Karpas-422 (cell line): ENCODE data around the gene MRAP2. TPM values are rescaled to one million over a fixed set of nuclear protein-coding genes. Genes with fewer than 3 reads are reported as not detected.

Experiments used
- DNase-seq: peaks from one replicate; pipeline ENCODE4 v3.0.0-alpha.2; 2015
- H2AFZ ChIP-seq: fragments of 200-600 bp; sonication (generic); 2 replicates; pipeline ENCODE4 v1.6.1; 2014; ENCODE audit warnings: antibody characterized with exemption, low read length, mixed read lengths
- H3K27ac ChIP-seq: fragments of 200-600 bp; sonication (generic); 2 replicates; pipeline ENCODE4 v1.5.1; 2014; ENCODE audit warnings: mild to moderate bottlenecking, low read length, moderate library complexity
- H3K27me3 ChIP-seq: fragments of 200-600 bp; sonication (generic); 2 replicates; pipeline ENCODE4 v1.6.1; 2014; ENCODE audit warnings: low read length, mixed read lengths
- H3K36me3 ChIP-seq: fragments of 200-600 bp; sonication (generic); 2 replicates; pipeline ENCODE4 v1.6.1; 2014; ENCODE audit warnings: low read length, mixed read lengths; ENCODE audit not compliant: insufficient read depth
- H3K4me1 ChIP-seq: fragments of 200-600 bp; sonication (generic); 2 replicates; pipeline ENCODE4 v1.6.1; 2014; ENCODE audit warnings: mild to moderate bottlenecking, low read length, mixed read lengths
- H3K4me2 ChIP-seq: fragments of 200-600 bp; sonication (generic); 2 replicates; pipeline ENCODE4 v1.6.1; 2014; ENCODE audit warnings: low read length, low read depth, mild to moderate bottlenecking; ENCODE audit not compliant: poor library complexity, severe bottlenecking
- H3K4me3 ChIP-seq: fragments of 200-600 bp; sonication (generic); 2 replicates; pipeline ENCODE4 v1.5.1; 2014; ENCODE audit warnings: mild to moderate bottlenecking, antibody characterized with exemption, low read length, mixed read lengths
- H3K79me2 ChIP-seq: fragments of 200-600 bp; sonication (generic); 2 replicates; pipeline ENCODE4 v1.6.1; 2014; ENCODE audit warnings: mild to moderate bottlenecking, low read length, mixed read lengths
- H3K9ac ChIP-seq: fragments of 200-600 bp; sonication (generic); 2 replicates; pipeline ENCODE4 v1.6.0; 2014; ENCODE audit warnings: low read length
- H3K9me2 ChIP-seq: fragments of 200-600 bp; sonication (generic), shearing (Covaris generic); replicated peaks from 2 replicates; pipeline ENCODE4 v1.6.0; 2014; ENCODE audit warnings: mild to moderate bottlenecking, low read length, moderate library complexity; ENCODE audit not compliant: insufficient read depth
- H3K9me3 ChIP-seq: fragments of 300-700, 200-600 bp; sonication (generic); 2 replicates; pipeline ENCODE4 v1.6.1; 2014; ENCODE audit warnings: low read length, mixed read lengths
- H4K20me1 ChIP-seq: fragments of 200-600 bp; sonication (generic); 2 replicates; pipeline ENCODE4 v1.6.1; 2014; ENCODE audit warnings: mild to moderate bottlenecking, antibody characterized with exemption, low read length, low read depth; ENCODE audit not compliant: insufficient read depth
- total RNA-seq: library from RNA; depleted of rRNA; stranded (reverse); fragments of >200 nt; shearing (Covaris generic); gene quantifications from 2 replicates; pipeline ENCODE4 v1.2.3, GENCODE V29; 2014; ENCODE audit warnings: low replicate concordance

The MRAP2 gene
- total RNA-seq, 1 experiment from 2014 or later = not detected

DNA sequence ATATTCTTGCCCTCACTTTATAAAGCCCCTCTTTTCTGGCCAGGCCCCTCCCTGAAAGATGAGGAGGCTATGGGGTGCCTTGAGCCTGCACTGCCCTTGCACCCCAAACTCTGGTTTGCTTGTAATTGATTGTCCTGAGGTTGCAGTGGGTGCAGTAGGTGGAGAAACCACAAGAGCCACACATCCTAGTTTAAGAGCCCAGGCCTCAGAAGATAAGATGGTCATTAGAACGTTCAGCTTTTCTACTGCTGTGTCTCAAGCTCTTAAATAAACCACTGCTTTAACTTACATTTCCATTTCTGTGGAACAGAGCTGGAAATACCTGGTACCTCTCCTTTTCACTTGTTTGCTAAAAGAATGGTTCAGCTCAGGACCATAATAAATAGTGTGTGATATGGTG lies 9.0 kb downstream of the MRAP2 start:
- Histone ChIP-seq H3K9me2 (no peaks in the 10 kb centered on the region), H3K4me1 (peaks cover 11% of the 10 kb centered on the region), H4K20me1 (no peaks in the 10 kb centered on the region), H3K27me3 (no peaks in the 10 kb centered on the region), H3K4me2 (no peak overlapping the region), H3K9ac (no peak overlapping the region), H3K9me3 (no peaks in the 10 kb centered on the region), H3K27ac (no peak overlapping the region), H3K36me3 (no peaks in the 10 kb centered on the region), H3K4me3 (no peak overlapping the region), H3K79me2 (no peaks in the 10 kb centered on the region), H2AFZ (no peak overlapping the region)
- no peak for DNase-seq

DNA sequence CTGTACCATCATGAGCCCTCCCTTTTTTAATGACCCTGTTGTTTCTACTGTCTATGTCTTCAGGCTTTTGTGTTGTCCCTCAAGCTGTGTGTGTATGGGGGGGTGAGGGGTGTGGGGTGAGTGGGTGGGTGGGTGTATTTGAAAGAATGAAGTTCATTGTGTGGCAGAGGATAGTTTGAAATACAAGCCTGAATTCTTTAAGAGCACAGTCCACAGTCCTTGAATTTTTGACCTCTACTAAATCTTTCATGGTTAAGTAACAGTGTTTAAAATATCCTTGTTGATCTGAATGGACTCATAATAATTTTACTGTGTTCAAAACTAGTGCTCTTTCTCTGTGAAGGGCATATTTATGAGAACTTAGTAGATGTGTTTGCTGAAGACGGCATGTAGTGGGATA lies 10.0 kb downstream of the MRAP2 start:
- Histone ChIP-seq H3K4me1 (peaks cover 11% of the 10 kb centered on the region), H3K9me2 (no peaks in the 10 kb centered on the region), H3K36me3 (no peaks in the 10 kb centered on the region), H4K20me1 (no peaks in the 10 kb centered on the region), H2AFZ (no peak overlapping the region), H3K27me3 (no peaks in the 10 kb centered on the region), H3K79me2 (no peaks in the 10 kb centered on the region), H3K4me2 (no peak overlapping the region), H3K4me3 (no peak overlapping the region), H3K27ac (no peak overlapping the region), H3K9me3 (no peaks in the 10 kb centered on the region), H3K9ac (no peak overlapping the region)
- no peak for DNase-seq

DNA sequence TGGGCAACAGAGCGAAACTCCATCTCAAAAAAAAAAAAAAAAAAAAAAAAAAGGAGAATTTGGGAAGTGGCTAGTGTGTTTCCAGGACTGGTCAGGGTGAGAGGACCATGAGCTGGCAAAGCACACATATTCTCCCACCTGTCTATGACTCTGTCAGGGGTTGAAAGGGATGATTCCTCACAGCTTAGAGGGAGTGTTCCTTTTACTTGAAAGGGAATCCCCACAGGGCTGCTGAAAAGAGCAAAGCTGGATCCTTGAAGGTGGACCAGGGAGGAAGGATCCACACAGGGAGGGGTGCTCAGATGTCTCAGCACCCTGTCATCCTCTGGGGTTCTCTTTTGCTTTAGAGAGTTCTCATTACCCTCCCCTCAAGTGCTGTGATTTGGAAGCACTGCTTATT lies 13.2 kb downstream of the MRAP2 start:
- Histone ChIP-seq H3K4me2 (no peak overlapping the region), H3K27ac (no peak overlapping the region), H3K4me3 (no peak overlapping the region), H3K9me3 (no peaks in the 10 kb centered on the region), H3K27me3 (0 out of 2 replicates have a peak, but pooled peaks cover 2% of the 10 kb centered on the region), H3K79me2 (no peaks in the 10 kb centered on the region), H4K20me1 (no peaks in the 10 kb centered on the region), H2AFZ (no peak overlapping the region), H3K9ac (no peak overlapping the region), H3K4me1 (no peaks in the 10 kb centered on the region), H3K9me2 (no peaks in the 10 kb centered on the region), H3K36me3 (no peaks in the 10 kb centered on the region)
- DNase-seq = no peak

DNA sequence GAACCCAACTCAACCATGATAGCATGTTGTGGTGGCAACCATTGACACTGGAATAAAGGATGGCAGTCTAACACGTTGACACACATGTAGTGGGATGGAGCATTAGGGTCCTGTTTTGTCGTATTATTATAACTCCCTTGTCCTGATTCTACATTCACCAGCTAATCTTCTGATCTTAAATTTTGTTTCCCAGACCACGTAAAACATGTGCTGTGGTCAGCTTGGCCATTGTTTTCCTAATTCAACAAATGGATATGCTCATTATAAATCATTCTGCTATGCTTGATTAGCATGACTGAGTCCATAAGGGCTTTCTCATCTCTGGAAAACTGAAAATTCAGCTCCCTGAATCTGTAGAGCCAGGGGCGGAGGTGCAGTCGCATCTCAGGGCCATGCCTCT lies 15.0 kb downstream of the MRAP2 start:
- no peak overlapping the region for H3K4me3 ChIP-seq
- DNase-seq = no peak
- H3K9me3 ChIP-seq = no peaks in the 10 kb centered on the region
- no peak overlapping the region for H3K27ac ChIP-seq
- H3K4me2 ChIP-seq = no peak overlapping the region
- H3K79me2 ChIP-seq = no peaks in the 10 kb centered on the region
- no peaks in the 10 kb centered on the region for H3K9me2 ChIP-seq
- H3K27me3 ChIP-seq = 0 out of 2 replicates have a peak, but pooled peaks cover 4% of the 10 kb centered on the region
- H3K36me3 ChIP-seq = no peaks in the 10 kb centered on the region
- H3K4me1 ChIP-seq = peaks cover 11% of the 10 kb centered on the region
- H4K20me1 ChIP-seq = no peaks in the 10 kb centered on the region
- H2AFZ ChIP-seq = no peak overlapping the region
- no peak overlapping the region for H3K9ac ChIP-seq

DNA sequence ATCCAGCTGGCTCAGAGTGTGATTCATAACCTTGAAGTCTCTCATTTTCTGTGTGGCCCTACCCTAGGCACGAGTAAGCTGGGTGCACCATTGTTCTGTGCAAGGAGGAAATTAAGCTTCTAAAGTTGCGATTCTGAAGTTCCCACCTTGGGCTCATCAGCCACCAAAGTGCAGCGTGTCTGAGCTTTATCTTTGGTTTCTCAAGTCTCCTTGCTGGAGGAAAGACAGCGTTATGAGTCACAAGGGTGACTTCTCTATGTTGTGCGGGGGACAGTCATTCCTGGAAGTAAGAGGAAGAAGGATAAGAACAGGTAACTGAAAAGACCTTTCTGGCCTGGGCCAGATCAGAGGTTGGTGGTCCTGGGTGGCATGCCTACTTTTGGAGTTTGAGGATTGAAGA lies 16.8 kb downstream of the MRAP2 start:
- Histone ChIP-seq H3K9ac (no peak overlapping the region), H3K36me3 (no peaks in the 10 kb centered on the region), H3K4me2 (no peak overlapping the region), H3K27ac (no peak overlapping the region), H3K79me2 (no peaks in the 10 kb centered on the region), H3K4me3 (no peak overlapping the region), H3K9me2 (no peaks in the 10 kb centered on the region), H3K27me3 (0 out of 2 replicates have a peak, but pooled peaks cover 4% of the 10 kb centered on the region), H4K20me1 (no peaks in the 10 kb centered on the region), H3K9me3 (no peaks in the 10 kb centered on the region), H2AFZ (no peak overlapping the region), H3K4me1 (peaks cover 11% of the 10 kb centered on the region)
- DNase-seq = no peak

DNA sequence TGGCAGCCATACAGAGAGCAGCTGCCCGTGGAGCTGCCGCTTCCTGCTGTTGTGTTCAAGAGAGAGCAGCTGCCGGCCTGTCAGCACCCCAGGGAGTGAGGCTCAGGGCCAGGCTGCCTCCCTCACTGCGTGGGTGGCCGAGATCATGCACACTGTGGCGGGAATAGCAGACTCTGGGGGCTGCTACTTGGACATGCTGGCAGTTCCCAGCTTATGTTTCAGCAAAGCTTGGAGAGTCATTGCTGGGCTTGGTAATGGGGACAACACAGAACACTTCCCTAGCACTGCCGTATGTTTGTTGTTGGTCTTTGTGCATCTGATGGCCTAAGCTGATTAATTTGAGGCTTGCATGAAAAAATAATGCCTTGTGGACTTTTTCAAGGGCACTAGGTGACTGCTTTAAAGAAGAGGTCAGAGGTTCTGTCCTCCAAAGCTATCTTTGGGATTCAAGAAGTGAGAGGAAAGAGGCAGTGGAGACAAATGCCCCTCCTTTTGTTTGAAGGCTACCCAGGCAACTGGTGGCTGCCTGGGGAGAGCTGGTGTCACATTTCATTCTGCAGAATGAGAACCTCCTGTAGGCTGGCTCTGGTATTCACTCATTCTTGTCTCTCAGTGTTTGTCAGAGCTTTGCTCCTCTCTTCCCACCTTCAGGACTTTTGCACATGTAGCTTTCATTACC lies 18.8 kb downstream of the MRAP2 start:
- Histone ChIP-seq H3K9me2 (no peaks in the 10 kb centered on the region), H2AFZ (no peak overlapping the region), H3K4me3 (no peak overlapping the region), H3K4me2 (no peak overlapping the region), H3K79me2 (no peaks in the 10 kb centered on the region), H3K4me1 (peaks cover 11% of the 10 kb centered on the region), H3K9ac (no peak overlapping the region), H3K9me3 (no peaks in the 10 kb centered on the region), H3K27ac (no peak overlapping the region), H3K36me3 (no peaks in the 10 kb centered on the region), H3K27me3 (0 out of 2 replicates have a peak, but pooled peaks cover 4% of the 10 kb centered on the region), H4K20me1 (no peaks in the 10 kb centered on the region)
- peak; percentile 57 for DNase-seq

DNA sequence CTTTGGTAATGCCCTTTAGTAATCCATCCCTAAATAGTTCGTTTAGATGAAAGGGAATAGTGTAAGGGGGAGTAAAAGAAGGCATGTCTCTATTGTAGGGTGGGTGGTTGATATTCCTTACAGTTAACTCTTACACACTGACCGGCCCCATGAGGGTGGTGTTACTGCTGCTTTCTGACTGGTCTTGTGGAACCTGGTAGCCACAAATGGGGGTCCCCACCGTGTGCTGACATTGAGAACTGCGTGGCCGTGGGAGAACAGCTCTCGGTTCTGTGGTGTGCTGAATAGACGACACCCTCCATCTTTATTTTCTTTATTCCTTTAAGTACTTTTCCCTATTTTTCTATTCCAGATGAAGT lies 19.3 kb downstream of the MRAP2 start:
- no peak for DNase-seq
- Histone ChIP-seq H3K9me2 (no peaks in the 10 kb centered on the region), H2AFZ (no peak overlapping the region), H3K4me3 (no peak overlapping the region), H3K27me3 (0 out of 2 replicates have a peak, but pooled peaks cover 4% of the 10 kb centered on the region), H3K27ac (no peak overlapping the region), H4K20me1 (no peaks in the 10 kb centered on the region), H3K36me3 (no peaks in the 10 kb centered on the region), H3K9me3 (no peaks in the 10 kb centered on the region), H3K9ac (no peak overlapping the region), H3K79me2 (no peaks in the 10 kb centered on the region), H3K4me2 (no peak overlapping the region), H3K4me1 (peaks cover 11% of the 10 kb centered on the region)

DNA sequence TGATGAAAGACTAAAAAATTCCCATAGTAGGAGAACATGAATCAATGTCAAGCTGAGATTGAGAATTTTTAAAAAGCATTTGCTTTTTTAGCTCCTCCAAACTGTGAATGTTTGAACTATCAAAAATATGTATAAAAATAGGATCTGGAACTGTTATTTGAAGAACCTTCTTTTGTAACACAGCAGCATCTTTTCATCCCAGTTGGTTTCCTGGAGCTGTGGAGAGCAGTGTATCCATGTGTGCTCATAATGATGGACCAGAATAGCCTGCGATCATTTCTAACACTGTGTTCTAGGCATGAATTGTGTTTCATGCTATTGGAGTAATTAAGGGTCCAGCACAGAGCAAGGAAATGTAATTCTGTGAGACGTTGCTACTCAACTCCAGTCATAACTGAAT lies 22.1 kb downstream of the MRAP2 start:
- Histone ChIP-seq H3K9ac (no peak overlapping the region), H3K9me3 (no peaks in the 10 kb centered on the region), H3K27ac (no peak overlapping the region), H4K20me1 (no peaks in the 10 kb centered on the region), H3K36me3 (no peaks in the 10 kb centered on the region), H3K27me3 (0 out of 2 replicates have a peak, but pooled peaks cover 4% of the 10 kb centered on the region), H3K9me2 (no peaks in the 10 kb centered on the region), H3K79me2 (no peaks in the 10 kb centered on the region), H3K4me2 (no peak overlapping the region), H3K4me3 (no peak overlapping the region), H3K4me1 (peaks cover 11% of the 10 kb centered on the region), H2AFZ (no peak overlapping the region)
- DNase-seq = no peak
